Stimulated activated naive CD4-positive, alpha-beta T cell treated with Interleukin-2 at 50 U/mL for 16 hours (primary cell): ENCODE data around the gene CACNB4.

Experiments used
- DNase-seq: peaks from one replicate; lab custom pipeline; 2025; lab: John Stamatoyannopoulos, UW

Gene CACNB4

GRCh38 chr2:151974988-151975387 lies 123.9 kb downstream of the CACNB4 start:
- DNase-seq = no peak

GRCh38 chr2:151973901-151974199 lies 125.0 kb downstream of the CACNB4 start:
- no peak for DNase-seq

GRCh38 chr2:151973013-151973900 lies 125.6 kb downstream of the CACNB4 start:
- no peak for DNase-seq

GRCh38 chr2:151972241-151973012 lies 126.4 kb downstream of the CACNB4 start:
- DNase-seq = no peak

GRCh38 chr2:151971301-151972051 lies 127.4 kb downstream of the CACNB4 start:
- DNase-seq = no peak

GRCh38 chr2:151968770-151969470 lies 129.9 kb downstream of the CACNB4 start:
- no peak for DNase-seq

GRCh38 chr2:151967829-151968722 lies 130.8 kb downstream of the CACNB4 start:
- DNase-seq = no peak

- no peak for DNase-seq
Observed at GRCh38 chr2:151965884-151966283, 133.0 kb downstream of the CACNB4 start.

- no peak for DNase-seq
Observed at GRCh38 chr2:151961558-151961957, 137.3 kb downstream of the CACNB4 start.

- no peak for DNase-seq
Observed at GRCh38 chr2:151959238-151959637, 139.6 kb downstream of the CACNB4 start.

- DNase-seq = no peak
Observed at GRCh38 chr2:151953467-151953866, 145.4 kb downstream of the CACNB4 start.

- no peak for DNase-seq
Observed at GRCh38 chr2:151952691-151953456, 146.0 kb downstream of the CACNB4 start.

GRCh38 chr2:151947813-151948165 lies 151.1 kb downstream of the CACNB4 start:
- no peak for DNase-seq

GRCh38 chr2:151946899-151947812 lies 151.7 kb downstream of the CACNB4 start:
- DNase-seq = no peak

GRCh38 chr2:151946250-151946884 lies 152.5 kb downstream of the CACNB4 start:
- DNase-seq = no peak

GRCh38 chr2:151945602-151946001 lies 153.2 kb downstream of the CACNB4 start:
- no peak for DNase-seq

- DNase-seq = no peak
Observed at GRCh38 chr2:151945186-151945585, 153.7 kb downstream of the CACNB4 start.

- no peak for DNase-seq
Observed at GRCh38 chr2:151943461-151943860, 155.4 kb downstream of the CACNB4 start.
